Stimulated activated CD8-positive, alpha-beta memory T cell treated with anti-CD3 and anti-CD28 coated beads, Interleukin-12 subunit alpha, Interleukin-12 subunit beta, amount 100 ng/mL, for 24 hours (primary cell): ENCODE results near the gene ACTL8.

Source experiments
- DNase-seq: peaks from one replicate; pipeline ENCODE4 v3.0.0-alpha.2; 2020; ENCODE audit errors: extremely low read depth

Gene ACTL8

DNA sequence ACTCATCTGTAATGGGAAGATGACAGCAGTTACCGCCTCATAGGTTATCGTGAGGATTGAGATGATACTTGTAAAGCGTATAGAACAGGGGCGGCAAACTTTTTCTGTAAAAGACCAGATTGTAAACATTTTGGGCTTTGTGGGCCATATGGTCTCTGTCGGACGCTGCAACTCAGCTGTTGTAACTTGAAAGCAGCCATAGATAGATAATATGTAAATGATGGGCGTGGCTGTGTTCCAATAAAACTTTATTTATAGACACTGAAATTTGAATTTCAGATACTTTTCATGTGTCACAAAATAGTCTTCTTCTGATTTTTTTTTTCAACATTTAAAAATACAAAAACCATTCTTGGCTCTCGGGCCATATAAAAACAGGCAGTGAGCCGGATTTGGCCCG, 15.8 kb downstream of the ACTL8 start:
- DNase-seq = no peak

DNA sequence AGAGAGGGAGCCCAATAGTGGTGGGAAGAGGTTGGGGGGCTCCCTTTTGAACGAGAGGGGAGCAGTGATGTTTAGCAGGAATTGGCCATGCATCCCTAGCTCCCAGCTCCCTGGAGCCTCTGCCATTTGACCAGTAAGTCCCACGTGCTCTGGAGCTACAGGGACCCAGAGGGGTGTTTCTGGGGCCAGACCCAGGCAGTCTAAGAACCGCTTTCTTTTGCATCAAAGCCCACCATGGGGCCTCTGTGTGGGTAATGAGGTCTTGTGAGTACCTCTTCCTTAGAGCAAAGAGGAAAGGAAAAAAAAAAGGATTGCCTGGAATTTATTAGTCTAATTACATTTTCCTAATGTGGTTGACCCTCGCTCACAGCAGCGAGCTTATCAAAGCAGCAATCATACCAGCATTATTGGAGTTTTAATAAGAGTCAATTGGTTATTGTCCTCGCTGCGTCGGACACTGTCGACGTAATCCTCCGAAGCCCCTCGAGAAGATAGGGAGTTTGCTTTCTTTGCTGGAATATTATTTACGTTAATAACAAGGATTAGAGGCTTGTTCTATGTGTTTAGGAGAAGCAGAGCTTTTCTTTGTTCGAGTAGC, 17.6 kb downstream of the ACTL8 start:
- no peak for DNase-seq

DNA sequence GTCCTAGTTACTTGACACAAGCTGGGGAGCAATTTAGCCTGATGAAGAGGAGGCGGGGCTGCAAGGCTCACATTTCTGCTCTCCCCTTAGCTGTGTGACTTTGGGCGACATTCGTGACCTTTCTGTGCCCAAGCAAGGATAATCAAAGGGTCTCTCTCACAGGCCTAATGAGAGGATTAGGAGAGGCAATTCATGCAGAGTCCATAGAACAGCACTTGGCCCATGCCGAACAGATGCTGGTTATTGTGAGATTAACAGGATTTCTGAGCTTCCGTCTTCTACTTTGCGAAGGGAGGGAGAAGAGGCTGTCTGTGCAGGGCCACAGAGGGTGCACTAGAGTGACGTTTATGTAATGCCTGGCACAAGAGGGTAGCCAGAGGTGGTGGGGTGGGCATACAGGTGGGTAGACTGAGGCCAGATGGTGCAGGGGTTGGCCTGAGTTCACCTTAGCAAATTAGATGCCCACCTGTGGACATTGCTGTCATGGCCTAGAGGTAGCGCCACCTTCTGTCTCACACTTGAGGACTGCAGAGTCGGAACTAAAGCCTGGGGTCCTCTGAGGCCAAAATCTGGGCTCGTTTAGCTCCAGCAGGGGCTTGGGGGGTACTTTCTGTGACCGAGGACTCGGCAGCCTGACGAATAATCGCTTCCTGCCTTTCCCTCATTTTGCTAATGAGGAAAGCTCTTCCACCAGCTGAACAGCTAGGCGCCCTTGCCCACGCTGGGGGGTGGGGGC, 18.6 kb downstream of the ACTL8 start:
- no peak for DNase-seq

DNA sequence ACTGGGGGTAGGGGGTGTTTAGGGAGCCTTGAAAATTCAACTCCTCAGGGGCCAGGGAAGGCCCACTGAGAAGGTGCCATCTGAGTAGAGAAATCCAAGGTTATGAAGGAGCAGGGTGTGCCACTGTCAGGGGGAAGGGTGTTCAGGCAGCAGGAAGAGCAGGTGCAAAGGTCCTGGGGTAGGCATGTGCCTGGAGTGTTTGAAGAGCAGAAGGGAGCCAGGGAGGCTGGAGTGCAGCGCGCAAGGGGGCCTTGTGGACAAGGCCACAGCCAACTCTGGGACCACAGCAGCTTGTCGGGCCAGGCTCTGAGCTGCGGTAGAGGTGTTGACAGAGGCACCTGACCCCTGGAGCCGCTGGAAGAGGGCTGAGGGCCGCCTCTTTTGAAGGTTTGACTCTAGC, 19.3 kb downstream of the ACTL8 start:
- no peak for DNase-seq

DNA sequence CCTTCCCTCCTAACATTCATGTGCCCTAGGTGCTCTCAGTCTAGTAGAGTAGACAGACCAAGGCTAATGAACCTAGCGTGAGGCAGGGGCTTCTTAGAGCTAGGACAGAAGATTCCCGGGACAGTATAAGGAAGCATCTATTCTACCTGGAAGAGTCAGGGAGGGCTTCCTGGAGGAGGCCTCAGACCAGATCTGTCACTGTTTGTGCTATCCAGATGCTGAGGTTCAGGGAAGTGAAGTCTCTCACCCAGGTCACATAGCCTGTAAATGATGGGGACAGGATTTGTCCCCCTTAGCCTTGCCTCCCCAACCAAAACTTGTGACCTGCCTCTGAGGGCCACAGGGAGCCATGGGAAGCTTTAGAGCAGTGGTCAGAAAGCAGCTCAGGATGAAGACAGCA, 20.7 kb downstream of the ACTL8 start:
- no peak for DNase-seq

DNA sequence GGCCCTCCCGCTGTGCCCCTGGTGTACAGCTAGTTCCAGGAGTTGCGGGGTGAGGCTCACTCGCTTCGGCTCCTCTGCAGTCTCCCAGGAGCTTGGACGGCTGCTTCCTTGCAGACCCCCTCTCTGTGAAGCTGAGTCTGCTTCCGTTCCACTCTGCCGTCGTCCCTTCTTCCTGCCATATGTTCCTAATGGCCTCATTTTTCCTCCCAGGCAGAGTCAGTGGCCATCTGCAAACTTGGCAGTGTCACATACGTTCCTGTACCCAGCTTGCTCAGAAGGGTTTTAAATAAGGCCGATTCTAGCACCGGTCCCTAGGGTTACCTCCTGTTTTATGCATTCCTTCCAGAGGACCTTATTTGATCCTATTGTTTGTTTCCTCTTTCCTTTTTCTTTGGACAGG, 21.3 kb downstream of the ACTL8 start:
- DNase-seq = no peak

DNA sequence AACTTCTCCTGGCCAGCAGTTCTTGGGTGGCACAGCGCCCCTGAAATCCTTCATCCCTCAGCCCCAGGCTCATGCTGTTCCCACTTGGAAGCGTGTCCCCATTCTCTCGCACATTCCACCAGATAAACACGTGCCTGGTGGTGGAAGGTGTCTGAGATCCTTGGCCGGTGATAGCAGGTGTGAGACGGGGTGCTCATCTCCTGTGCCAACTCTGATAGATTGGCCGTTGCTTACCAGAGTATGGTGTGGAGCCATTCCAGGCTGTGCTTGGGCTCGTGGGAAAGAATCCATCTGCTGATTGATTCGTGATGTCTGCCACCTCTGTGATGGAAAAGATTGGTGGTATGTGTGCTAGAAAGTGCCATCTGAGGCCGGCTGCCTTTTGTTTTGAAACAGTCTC, 22.2 kb downstream of the ACTL8 start:
- DNase-seq = no peak

DNA sequence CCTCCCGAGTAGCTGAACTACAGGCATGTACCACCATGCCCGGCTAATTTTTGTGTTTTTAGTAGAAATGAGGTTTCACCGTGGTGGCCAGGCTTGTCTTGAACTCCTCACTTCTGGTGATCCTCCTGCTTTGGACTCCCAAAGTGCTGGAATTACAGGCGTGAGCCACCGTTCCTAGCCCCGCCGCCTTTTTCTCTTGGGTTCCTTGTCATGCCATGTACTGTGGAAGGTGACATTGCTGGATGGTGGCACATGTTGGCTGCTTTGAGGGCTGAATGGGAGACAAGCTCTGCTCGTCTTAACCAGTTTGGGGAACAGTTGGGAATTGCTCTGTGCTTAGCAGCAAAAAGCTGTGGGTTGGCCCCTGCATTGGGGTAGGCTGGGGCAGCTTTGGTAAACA, 22.7 kb downstream of the ACTL8 start:
- no peak for DNase-seq

DNA sequence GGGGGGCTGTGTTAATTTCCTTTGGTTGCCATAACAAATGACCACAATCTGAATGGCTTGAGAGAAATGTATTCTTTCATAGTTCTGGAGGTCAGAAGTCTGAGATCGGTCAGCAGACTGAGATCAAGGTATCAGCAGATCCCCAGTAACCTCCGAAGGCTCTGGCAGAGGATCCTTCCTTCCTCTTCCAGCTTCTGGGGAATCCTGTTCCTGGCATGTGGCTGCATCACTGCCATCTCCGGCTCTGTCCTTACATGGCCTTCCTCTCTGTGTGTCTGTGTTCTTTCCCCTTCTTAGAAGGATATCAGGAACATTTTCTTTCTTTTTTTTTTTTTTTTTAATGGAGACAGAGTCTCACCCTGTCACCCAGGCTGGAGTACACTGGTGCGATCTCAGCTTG, 25.8 kb downstream of the ACTL8 start:
- no peak for DNase-seq

DNA sequence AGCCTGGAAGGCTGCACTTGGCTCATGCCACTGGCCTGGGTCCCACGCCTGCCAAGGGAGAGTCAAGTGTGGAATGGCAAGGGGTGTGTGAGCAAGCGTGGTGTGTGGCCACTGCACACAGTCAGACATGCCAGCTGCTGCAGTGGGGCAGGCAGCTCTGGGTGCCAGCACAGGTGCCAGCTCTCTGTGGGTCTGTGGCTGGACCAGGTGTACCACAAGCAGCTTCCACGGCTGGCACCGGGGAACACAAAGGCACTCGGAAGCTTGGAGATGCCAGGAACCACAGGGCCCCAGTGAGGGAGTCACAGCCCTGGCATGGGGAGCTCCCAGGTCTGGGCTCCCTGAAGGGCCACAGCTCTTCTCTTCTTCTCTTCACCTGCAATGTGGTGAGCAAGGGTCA, 34.8 kb downstream of the ACTL8 start:
- DNase-seq = no peak

DNA sequence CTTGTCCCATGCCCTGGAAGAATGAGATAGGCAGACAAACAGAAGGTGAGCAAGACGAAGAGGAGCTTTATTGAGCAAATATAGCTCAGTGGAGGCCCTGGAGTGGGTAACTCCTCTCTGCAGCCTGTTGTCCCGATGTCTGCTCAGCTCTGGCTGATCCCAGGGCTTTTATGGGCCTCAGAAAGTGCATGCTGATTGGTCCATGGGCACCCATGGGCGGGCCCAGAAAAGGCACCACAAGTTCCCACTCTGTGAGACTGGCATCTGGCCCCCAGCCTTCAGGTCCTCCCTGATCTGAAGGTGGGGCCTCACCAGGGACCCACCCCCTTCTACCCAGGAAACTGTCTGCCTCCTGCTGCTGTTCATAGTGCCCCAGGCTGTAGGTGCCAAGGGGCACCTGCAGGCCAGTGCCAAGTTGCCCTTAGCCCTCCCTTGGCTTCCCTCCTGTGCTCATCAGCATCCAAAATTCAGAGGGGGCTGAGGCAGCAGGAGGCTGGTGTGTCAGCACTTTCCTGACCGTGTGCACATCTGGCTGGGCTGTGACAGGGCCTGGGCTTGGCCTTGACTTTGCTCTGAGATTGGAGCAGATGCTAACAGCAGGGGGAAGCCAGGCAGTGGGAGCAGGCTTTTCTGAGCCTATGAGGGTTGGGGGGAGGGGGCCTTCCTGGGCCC, 35.4 kb downstream of the ACTL8 start:
- DNase-seq = no peak

DNA sequence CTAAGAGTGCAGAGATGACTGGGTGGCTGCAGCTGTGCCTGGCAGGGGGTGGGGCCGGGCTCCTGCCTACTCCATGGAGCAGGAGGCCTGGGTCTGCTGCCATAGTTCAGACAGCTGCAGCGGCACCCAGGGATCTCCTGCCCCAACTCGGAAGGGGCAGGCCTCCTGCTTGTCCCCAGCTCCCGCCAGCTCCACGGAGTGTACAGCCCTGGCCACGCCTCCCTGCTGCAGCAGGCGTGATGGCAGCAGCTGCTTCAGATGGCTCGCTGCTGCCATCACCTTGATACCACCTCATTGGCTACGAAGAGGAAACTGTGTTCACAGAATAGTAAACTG, 35.9 kb downstream of the ACTL8 start:
- no peak for DNase-seq

DNA sequence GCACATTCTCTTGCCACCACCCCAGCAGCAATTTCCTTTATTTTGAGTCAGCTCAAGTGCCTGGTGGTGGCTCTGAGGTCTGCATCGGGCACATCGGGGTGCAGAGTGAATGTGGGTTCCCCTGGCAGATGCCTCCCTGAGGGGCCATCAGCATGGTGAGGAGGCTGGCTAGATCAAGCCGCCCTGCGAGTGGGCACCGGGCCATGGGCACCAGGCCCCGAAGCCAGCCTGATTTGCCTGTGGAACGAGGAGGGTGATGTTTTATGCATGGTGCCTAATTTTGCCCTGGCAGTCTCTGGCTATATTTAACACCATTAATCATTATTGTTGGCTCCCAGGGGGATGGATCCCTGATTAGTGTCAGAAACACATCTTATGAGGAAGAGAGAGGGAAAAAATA, 36.3 kb downstream of the ACTL8 start:
- no peak for DNase-seq

DNA sequence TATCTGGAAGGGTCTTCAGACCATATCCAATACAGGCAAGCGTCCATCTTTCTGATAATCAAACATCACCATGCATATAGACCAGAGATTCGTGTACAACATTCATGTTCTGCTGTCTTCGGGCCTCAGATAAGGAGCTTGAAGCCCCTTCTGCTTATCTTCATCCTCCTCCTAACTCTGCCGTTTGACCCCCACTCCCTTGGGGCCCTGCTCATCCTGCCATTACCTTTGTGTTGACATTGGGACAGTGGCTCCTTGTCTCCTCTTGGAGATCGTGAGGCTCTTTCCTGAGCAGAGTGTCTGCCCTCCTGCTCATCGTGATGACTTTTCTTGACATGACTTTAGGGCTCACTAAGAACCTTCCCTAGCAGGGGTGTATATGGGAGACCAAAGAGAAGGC, 37.3 kb downstream of the ACTL8 start:
- DNase-seq = no peak

DNA sequence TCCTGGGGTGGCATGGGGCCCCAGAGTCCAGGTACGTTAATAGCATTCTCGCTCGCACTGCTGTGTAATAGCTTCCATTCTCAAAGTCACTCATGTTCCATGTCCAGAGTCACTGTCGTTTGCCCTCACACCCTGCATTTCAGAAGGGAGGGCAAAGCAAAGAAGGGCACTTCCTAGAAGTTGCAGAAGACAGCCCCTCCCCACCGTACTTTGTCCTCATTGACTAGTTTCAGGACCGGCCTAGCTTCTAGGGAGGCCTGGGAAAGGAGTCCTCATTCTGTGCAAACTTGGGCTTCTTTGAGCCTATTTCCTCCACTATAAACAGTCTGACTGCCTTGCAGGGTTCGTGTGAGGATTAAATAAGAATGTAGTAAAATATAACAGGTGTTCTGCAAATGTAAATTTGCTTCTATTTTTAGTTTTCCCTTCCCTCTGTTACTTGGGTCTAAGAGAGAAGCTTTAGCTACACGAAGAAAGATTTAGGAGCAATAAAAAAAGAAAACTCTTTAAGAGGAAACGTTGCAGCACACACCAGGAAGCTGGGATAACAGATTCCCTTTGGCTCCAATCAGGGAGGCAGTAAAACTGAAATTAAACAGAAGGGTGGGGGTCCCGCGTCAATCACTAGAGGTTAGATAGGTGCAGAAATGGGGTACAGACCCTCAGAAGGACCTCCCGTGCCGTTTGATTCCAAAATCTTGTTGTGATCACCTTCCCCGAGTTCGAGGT, 40.1 kb downstream of the ACTL8 start:
- DNase-seq = no peak

DNA sequence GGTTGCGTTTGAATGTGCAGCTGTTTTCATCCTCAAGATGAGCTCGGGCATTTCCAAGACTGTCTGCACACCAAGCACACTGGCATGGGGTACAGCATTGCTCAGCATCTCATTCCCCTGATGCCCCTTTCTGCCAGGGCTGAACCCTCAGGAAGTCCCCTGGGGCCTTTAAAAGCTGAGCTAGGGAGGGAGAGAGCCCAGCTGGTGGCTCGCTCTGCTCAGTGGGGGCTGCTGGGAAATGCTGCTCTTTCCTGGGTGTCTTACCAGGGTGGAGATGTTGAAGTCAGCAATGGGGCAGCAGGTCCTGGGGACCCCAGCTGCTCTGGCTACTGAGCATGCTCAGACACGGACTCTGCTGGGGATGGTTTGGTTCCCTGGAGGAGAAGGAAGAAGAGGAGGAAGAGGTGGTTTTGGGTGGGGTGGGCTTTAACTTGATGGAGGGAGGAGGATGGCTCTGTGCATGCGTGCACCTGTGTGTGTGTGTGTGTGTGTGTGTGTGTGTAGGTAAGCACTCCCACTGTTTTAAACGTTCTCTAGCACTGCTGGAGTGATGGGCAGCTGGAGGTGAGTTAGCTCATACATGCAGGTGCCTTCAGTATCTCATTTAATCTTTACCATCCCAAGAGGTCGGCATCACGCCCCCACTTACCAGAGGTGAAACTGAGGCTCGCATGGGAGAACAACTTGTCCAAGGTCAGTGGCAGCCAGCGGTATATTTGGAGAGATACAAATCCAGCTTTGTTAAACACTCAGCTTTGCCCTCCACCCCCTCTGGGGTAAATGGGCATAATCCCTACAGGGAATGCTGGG, 40.9 kb downstream of the ACTL8 start:
- no peak for DNase-seq

DNA sequence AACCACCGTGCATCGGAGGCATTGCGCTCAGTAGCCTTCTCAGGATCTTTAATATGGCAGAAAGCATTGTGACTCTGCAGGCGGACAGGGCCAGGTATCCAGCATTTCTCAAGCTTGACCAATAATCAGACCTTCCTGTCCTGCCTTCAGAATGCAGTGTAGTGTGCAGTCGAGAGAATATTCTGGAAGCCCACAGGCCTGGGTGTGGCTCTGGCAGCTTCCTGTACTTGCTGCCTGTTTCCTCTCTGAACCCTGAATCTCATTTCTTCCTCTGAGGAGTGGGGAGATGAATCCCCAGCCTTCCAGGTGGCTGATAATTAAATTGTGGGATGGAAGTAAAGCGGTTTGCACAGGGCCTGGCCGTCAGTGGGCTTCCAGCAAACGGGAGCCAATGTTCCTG, 42.3 kb downstream of the ACTL8 start:
- no peak for DNase-seq

DNA sequence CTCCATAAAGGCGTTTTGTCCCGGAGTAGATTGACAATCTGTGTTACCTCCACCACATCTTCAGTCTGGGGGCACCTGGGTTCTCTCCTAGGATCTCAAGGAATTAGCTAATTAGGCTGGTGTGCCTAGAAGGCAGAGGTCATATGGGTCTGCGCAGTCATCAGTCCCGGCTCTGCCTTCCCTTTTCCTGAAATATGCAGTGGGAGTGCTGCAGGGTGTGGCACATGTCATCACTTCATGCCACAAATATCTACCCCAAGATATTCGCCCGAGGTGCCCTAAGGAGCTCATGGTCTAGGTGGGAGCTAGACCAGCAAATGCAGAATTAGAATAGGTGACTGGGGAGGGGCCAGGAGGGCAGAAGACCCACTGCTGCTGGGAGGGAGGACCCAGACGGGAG, 42.9 kb downstream of the ACTL8 start:
- DNase-seq = no peak

DNA sequence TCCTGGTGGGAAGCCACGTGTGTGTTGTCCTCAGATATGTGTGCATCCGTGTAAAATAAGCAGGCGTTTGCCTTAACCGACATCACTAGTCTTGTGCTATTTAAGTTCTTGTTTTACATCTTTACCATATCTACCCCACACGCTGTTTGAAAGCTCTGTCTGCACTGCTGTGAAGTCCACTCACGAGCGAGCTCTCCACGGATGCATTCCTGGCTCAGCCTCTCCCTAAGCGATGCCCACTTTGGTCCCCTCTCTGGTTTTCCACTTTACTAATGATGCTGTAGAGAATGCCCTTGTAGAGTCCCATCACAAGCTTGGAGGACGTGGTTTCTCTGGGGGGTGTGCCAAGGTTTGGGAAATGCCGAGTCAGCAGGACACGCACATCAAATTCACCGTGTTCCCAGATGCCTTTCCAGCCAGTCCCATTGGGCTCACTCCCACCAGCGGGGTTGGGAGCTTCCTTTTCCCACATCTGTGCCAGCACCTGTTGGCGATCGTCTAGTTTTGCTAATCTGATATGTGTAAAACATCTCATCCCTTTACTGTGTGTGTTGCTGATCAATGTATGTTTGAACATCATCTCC, 43.8 kb downstream of the ACTL8 start:
- DNase-seq = no peak

DNA sequence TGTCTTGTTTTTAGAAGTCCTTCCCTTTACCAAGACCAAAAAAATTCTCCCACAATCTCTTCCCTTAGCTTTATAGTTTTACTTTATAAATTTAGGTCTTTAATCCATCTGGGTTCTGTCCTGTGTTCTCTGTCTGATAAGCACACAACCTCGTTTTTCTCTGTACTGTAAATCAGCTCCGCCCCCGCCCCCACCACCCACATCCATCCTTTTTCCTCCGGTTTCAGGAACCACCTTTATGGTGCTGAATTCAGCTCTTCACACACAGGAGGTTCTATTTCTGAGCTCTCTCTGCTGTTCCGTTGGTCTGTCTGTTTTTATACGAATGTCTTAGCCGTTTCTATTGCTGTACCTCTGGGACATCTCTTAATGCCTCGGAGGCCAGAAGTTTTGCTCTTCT, 44.5 kb downstream of the ACTL8 start:
- no peak for DNase-seq

DNA sequence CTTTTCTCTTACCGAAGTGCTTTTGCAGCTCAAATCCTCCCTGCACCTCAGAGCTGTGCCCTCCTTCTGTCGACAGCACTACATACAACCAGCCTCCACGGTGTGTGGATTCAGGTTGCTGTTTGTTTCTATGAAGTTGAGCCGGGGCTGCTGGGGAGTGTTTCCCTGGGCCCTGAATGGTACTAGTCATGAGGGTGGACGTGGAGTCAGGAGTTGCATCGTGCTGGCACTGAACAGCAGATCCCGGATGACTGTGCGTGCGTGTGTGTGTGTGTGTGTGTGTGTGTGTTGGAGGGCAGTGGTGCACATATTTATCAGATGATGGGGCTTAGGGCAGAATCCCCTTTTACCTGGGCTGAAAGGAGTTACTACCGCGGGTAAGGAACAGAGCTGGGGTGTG, 47.0 kb downstream of the ACTL8 start:
- DNase-seq = no peak

DNA sequence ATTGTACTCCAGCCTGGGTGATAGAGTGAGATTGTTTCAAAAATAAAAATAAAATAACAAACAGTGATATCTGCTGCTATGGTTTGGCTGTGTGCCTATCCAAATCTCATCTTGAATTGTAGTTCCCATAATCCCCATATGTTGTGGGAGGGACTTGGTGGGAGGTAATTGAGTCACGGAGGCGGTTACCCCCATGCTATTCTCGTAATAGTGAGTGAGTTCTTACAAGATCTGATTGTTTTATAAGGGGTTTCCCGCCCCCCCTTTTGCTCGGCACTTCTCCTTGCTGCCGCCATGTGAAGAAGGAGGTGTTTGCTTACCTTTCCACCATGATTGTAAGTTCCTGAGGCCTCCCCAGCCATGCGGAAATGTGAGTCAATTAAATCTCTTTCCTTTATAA, 47.8 kb downstream of the ACTL8 start:
- DNase-seq = no peak
